AG04449 (cell line): ENCODE data around the gene FLG2.
"Not testable (repeated sequence)": the region's sequence is repeated elsewhere in the genome, so short reads cannot be mapped to it uniquely, and the experiment has no call there.

Experiments
- CTCF ChIA-PET: fragments of 350-600 bp; formaldehyde crosslinking; extraction: SDS; loops from one replicate; lab custom pipeline; 2021; ENCODE audit warnings: antibody characterized with exemption; lab: Yijun Ruan, JAX
- POLR2A ChIA-PET: fragments of 400-600, 350-600 bp; formaldehyde crosslinking; extraction: SDS; loops from one replicate; lab custom pipeline; 2020; ENCODE audit warnings: antibody characterized with exemption, inconsistent platforms; lab: Yijun Ruan, JAX
- DNase-seq: peaks from one replicate; pipeline ENCODE4 v3.0.0-alpha.2; 2010; ENCODE audit warnings: low read depth, low spot score
- H3K4me3 ChIP-seq: 2 replicates; pipeline ENCODE4 v1.5.1; 2011; ENCODE audit warnings: low read depth, mild to moderate bottlenecking, control low read depth, low read length

FLG2 gene

GRCh38 chr1:152307970-152308369, 51.8 kb downstream of the FLG2 start:
- DNase-seq, POLR2A ChIA-PET, CTCF ChIA-PET, H3K4me3 ChIP-seq: not testable (repeated sequence)

GRCh38 chr1:152306123-152306522, 53.7 kb downstream of the FLG2 start:
- DNase-seq, H3K4me3 ChIP-seq, POLR2A ChIA-PET, CTCF ChIA-PET: not testable (repeated sequence)

- DNase-seq, CTCF ChIA-PET, H3K4me3 ChIP-seq, POLR2A ChIA-PET: not testable (repeated sequence)
These were observed 55.0 kb downstream of the FLG2 start for GRCh38 chr1:152304773-152305172.

GRCh38 chr1:152303139-152303872, 56.5 kb downstream of the FLG2 start:
- POLR2A ChIA-PET, H3K4me3 ChIP-seq, CTCF ChIA-PET, DNase-seq: not testable (repeated sequence)
